H1 (cell line): ENCODE results near the gene EFHC1. TPM values are rescaled to one million over a fixed set of nuclear protein-coding genes. Genes with fewer than 3 reads are reported as not detected.

Experiments
- CEBPB ChIP-seq: IDR thresholded peaks from 2 replicates; pipeline ENCODE4 v1.6.1; 2012; ENCODE audit warnings: low read depth, low read length
- GABPA ChIP-seq: IDR thresholded peaks from 2 replicates; pipeline ENCODE4 v1.6.1; 2011; ENCODE audit warnings: mild to moderate bottlenecking, low read length, moderate library complexity, borderline replicate concordance; ENCODE audit not compliant: insufficient read depth
- HDAC6 ChIP-seq: IDR thresholded peaks from one replicate; pipeline ENCODE4 v1.7.1; 2012; ENCODE audit warnings: low read depth, mild to moderate bottlenecking, inconsistent platforms, low read length, moderate library complexity
- RBBP5 ChIP-seq: IDR thresholded peaks from 2 replicates; pipeline ENCODE4 v1.7.1; 2012; ENCODE audit warnings: low read depth, mild to moderate bottlenecking, inconsistent platforms, low read length, moderate library complexity, borderline replicate concordance
- SUZ12 ChIP-seq: fragments of 200-600 bp; sonication (generic); IDR thresholded peaks from 2 replicates; pipeline ENCODE4 v1.6.1; 2012; ENCODE audit warnings: mild to moderate bottlenecking, inconsistent platforms, low read length, moderate library complexity, mixed read lengths
- polyA plus RNA-seq, 7 experiments: library from polyadenylated mRNA; depleted of rRNA in 3 of 7; stranded (reverse) in 5 of 7; unstranded in 2 of 7; fragments of >200 nt in 5 of 7; fragments of 200-250 nt in 2 of 7; gene quantifications; 1 replicate in 5 of 7; 2 replicates in 1 of 7; 4 replicates in 1 of 7; pipeline versions ENCODE4 v1.2.1 to v1.2.3, GENCODE V29; 2011 to 2013; ENCODE audit warnings: missing spikeins in 2 of 7, mixed read lengths in 2 of 7
- total RNA-seq: library from RNA; stranded (reverse); fragmentation: NEBNext Ultra II Directional; extraction: Animal tissue kit (Norgen Biotek cat#: 25700); gene quantifications from 2 replicates; pipeline ENCODE4 v1.2.1, GENCODE V29; 2021
- TF ChIP-seq, protein P1 (sequence below): fragments of 300-600 bp; sonication (generic); IDR thresholded peaks from 2 replicates; pipeline ENCODE4 v1.7.1; 2012; ENCODE audit warnings: low read length, moderate library complexity, mild to moderate bottlenecking, inconsistent platforms; ENCODE audit not compliant: insufficient replicate concordance

Gene EFHC1
- total and polyA plus RNA-seq, 2 of the 8 experiments (the other 6 are each of a cell fraction or from before 2014, with no cell fraction given): 10.5 to 16.4 TPM

DNA sequence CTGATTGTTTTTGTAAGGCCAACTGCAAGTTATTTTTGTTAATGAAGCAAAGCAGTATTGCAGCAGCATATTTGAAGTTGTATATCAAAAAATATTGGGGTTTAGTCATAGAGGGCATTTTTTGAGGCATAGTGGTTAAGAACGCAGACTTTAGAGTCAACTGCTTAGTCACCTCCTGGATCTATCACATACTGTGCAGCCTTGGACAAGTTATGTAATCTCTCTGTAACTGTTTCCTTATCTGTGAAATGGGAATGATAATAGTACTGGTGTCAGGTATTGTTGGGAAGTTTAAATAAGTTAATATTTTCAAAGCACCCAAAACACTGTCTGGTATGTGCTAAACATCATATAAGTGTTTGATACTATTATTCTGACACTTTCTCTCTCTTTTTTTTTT is 27.2 kb upstream of the EFHC1 start (continued):
- TF ChIP-seq, protein P1, sequence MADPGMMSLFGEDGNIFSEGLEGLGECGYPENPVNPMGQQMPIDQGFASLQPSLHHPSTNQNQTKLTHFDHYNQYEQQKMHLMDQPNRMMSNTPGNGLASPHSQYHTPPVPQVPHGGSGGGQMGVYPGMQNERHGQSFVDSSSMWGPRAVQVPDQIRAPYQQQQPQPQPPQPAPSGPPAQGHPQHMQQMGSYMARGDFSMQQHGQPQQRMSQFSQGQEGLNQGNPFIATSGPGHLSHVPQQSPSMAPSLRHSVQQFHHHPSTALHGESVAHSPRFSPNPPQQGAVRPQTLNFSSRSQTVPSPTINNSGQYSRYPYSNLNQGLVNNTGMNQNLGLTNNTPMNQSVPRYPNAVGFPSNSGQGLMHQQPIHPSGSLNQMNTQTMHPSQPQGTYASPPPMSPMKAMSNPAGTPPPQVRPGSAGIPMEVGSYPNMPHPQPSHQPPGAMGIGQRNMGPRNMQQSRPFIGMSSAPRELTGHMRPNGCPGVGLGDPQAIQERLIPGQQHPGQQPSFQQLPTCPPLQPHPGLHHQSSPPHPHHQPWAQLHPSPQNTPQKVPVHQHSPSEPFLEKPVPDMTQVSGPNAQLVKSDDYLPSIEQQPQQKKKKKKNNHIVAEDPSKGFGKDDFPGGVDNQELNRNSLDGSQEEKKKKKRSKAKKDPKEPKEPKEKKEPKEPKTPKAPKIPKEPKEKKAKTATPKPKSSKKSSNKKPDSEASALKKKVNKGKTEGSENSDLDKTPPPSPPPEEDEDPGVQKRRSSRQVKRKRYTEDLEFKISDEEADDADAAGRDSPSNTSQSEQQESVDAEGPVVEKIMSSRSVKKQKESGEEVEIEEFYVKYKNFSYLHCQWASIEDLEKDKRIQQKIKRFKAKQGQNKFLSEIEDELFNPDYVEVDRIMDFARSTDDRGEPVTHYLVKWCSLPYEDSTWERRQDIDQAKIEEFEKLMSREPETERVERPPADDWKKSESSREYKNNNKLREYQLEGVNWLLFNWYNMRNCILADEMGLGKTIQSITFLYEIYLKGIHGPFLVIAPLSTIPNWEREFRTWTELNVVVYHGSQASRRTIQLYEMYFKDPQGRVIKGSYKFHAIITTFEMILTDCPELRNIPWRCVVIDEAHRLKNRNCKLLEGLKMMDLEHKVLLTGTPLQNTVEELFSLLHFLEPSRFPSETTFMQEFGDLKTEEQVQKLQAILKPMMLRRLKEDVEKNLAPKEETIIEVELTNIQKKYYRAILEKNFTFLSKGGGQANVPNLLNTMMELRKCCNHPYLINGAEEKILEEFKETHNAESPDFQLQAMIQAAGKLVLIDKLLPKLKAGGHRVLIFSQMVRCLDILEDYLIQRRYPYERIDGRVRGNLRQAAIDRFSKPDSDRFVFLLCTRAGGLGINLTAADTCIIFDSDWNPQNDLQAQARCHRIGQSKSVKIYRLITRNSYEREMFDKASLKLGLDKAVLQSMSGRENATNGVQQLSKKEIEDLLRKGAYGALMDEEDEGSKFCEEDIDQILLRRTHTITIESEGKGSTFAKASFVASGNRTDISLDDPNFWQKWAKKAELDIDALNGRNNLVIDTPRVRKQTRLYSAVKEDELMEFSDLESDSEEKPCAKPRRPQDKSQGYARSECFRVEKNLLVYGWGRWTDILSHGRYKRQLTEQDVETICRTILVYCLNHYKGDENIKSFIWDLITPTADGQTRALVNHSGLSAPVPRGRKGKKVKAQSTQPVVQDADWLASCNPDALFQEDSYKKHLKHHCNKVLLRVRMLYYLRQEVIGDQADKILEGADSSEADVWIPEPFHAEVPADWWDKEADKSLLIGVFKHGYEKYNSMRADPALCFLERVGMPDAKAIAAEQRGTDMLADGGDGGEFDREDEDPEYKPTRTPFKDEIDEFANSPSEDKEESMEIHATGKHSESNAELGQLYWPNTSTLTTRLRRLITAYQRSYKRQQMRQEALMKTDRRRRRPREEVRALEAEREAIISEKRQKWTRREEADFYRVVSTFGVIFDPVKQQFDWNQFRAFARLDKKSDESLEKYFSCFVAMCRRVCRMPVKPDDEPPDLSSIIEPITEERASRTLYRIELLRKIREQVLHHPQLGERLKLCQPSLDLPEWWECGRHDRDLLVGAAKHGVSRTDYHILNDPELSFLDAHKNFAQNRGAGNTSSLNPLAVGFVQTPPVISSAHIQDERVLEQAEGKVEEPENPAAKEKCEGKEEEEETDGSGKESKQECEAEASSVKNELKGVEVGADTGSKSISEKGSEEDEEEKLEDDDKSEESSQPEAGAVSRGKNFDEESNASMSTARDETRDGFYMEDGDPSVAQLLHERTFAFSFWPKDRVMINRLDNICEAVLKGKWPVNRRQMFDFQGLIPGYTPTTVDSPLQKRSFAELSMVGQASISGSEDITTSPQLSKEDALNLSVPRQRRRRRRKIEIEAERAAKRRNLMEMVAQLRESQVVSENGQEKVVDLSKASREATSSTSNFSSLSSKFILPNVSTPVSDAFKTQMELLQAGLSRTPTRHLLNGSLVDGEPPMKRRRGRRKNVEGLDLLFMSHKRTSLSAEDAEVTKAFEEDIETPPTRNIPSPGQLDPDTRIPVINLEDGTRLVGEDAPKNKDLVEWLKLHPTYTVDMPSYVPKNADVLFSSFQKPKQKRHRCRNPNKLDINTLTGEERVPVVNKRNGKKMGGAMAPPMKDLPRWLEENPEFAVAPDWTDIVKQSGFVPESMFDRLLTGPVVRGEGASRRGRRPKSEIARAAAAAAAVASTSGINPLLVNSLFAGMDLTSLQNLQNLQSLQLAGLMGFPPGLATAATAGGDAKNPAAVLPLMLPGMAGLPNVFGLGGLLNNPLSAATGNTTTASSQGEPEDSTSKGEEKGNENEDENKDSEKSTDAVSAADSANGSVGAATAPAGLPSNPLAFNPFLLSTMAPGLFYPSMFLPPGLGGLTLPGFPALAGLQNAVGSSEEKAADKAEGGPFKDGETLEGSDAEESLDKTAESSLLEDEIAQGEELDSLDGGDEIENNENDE: no peak
- TF ChIP-seq HDAC6: no peak
- TF ChIP-seq RBBP5: no peak
- TF ChIP-seq GABPA: no peak
- TF ChIP-seq SUZ12: no peak
- TF ChIP-seq CEBPB: no peak
